IMR-90 (cell line): Measurements from ENCODE around the gene ARV1. TPM values are rescaled to one million over a fixed set of nuclear protein-coding genes. Genes with fewer than 3 reads are reported as not detected.

Source experiments
- ATAC-seq: fragments of 200-7000 bp; cut with Tn5 transposase; 2 replicates; pipeline ENCODE4 v1.9.1; 2020; ENCODE audit warnings: low read depth, mild to moderate bottlenecking, moderate library complexity
- BruUV-seq: library from RNA; stranded (reverse); fragments of 400-500 nt; replicated peaks from 2 replicates; lab custom pipeline; 2021; lab: Mats Ljungman, UMichigan
- CTCF ChIA-PET: fragments of 300-600 bp; formaldehyde crosslinking; extraction: SDS; loops from one replicate; lab custom pipeline; 2021; ENCODE audit warnings: antibody characterized with exemption; lab: Yijun Ruan, JAX
- POLR2A ChIA-PET: fragments of 300-600 bp; sonication (Branson Sonifier 250); formaldehyde crosslinking; loops from one replicate; lab custom pipeline; 2022; ENCODE audit warnings: antibody characterized with exemption; ENCODE audit not compliant: unreplicated experiment; lab: Charles Lee
- DNase-seq: peaks from one replicate; pipeline ENCODE4 v3.0.0; 2013
- H2AFZ ChIP-seq: replicated peaks from 2 replicates; pipeline ENCODE3; 2013; ENCODE audit warnings: low read length, mild to moderate bottlenecking; ENCODE audit not compliant: poor library complexity
- H2AK5ac ChIP-seq: 2 replicates; pipeline ENCODE4 v1.6.1; 2013; ENCODE audit warnings: low read depth, low read length, inconsistent platforms
- H2AK9ac ChIP-seq: replicated peaks from 2 replicates; pipeline ENCODE3; 2013; ENCODE audit warnings: mild to moderate bottlenecking, low read depth, low read length, moderate library complexity; ENCODE audit not compliant: poor library complexity
- H2BK120ac ChIP-seq: 2 replicates; pipeline ENCODE4 v1.6.1; 2013; ENCODE audit warnings: low read depth, low read length, inconsistent platforms
- H2BK15ac ChIP-seq: 3 replicates; pipeline ENCODE4 v1.6.1; 2013; ENCODE audit warnings: low read depth, low read length, inconsistent platforms
- H2BK20ac ChIP-seq: 2 replicates; pipeline ENCODE4 v1.6.1; 2013; ENCODE audit warnings: low read depth, mild to moderate bottlenecking, inconsistent platforms, low read length, moderate library complexity
- H2BK5ac ChIP-seq: 2 replicates; pipeline ENCODE4 v1.6.1; 2013; ENCODE audit warnings: mild to moderate bottlenecking, low read depth, low read length, inconsistent platforms; ENCODE audit not compliant: poor library complexity, severe bottlenecking
- H3K14ac ChIP-seq: replicated peaks from 2 replicates; pipeline ENCODE4 v1.6.1; 2013; ENCODE audit warnings: low read depth, low read length, inconsistent platforms
- H3K18ac ChIP-seq: 2 replicates; pipeline ENCODE4 v1.6.1; 2013; ENCODE audit warnings: low read depth, low read length, control low read depth
- H3K23ac ChIP-seq: 2 replicates; pipeline ENCODE4 v1.6.1; 2013; ENCODE audit warnings: low read depth, low read length, inconsistent platforms
- H3K27ac ChIP-seq: 2 replicates; pipeline ENCODE4 v1.5.1; 2013; ENCODE audit warnings: mild to moderate bottlenecking, control low read depth, low read length; ENCODE audit not compliant: insufficient read depth
- H3K27me3 ChIP-seq: 2 replicates; pipeline ENCODE4 v1.6.1; 2013; ENCODE audit warnings: low read length; ENCODE audit not compliant: control insufficient read depth, insufficient read depth
- H3K36me3 ChIP-seq: 2 replicates; pipeline ENCODE4 v1.6.1; 2013; ENCODE audit warnings: low read length, mixed read lengths; ENCODE audit not compliant: control insufficient read depth, insufficient read depth
- H3K4ac ChIP-seq: 2 replicates; pipeline ENCODE4 v1.6.1; 2013; ENCODE audit warnings: low read depth, low read length, inconsistent platforms
- H3K4me1 ChIP-seq: 2 replicates; pipeline ENCODE4 v1.6.1; 2013; ENCODE audit warnings: low read length, mixed read lengths; ENCODE audit not compliant: control insufficient read depth, insufficient read depth
- H3K4me2 ChIP-seq: 2 replicates; pipeline ENCODE4 v1.6.1; 2013; ENCODE audit warnings: low read depth, mild to moderate bottlenecking, control low read depth, low read length, moderate library complexity
- H3K4me3 ChIP-seq: 2 replicates; pipeline ENCODE4 v1.5.1; 2013; ENCODE audit warnings: low read depth, mild to moderate bottlenecking, control low read depth, low read length, moderate library complexity; ENCODE audit not compliant: insufficient read depth
- H3K56ac ChIP-seq: 2 replicates; pipeline ENCODE4 v1.6.1; 2013; ENCODE audit warnings: low read length, inconsistent platforms; ENCODE audit not compliant: insufficient read depth; ENCODE audit errors: extremely low read depth
- H3K79me1 ChIP-seq, 2 experiments: 2 replicates each; pipeline ENCODE4 v1.6.1; 2013; ENCODE audit warnings: low read length in 2 of 2, inconsistent platforms in 1 of 2, low read depth in 1 of 2
- H3K9ac ChIP-seq: 2 replicates; pipeline ENCODE4 v1.6.1; 2013; ENCODE audit warnings: low read depth, low read length, control low read depth
- H3K9me1 ChIP-seq: 2 replicates; pipeline ENCODE4 v1.6.1; 2013; ENCODE audit warnings: low read length, inconsistent platforms; ENCODE audit not compliant: insufficient read depth
- H3K9me3 ChIP-seq: 2 replicates; pipeline ENCODE4 v1.6.1; 2013; ENCODE audit warnings: low read length; ENCODE audit not compliant: control insufficient read depth, insufficient read depth
- H4K20me1 ChIP-seq: 2 replicates; pipeline ENCODE4 v1.6.1; 2013; ENCODE audit warnings: low read length, inconsistent platforms; ENCODE audit not compliant: insufficient read depth
- H4K5ac ChIP-seq: 2 replicates; pipeline ENCODE4 v1.6.1; 2013; ENCODE audit warnings: mild to moderate bottlenecking, low read depth, low read length, control low read depth
- H4K8ac ChIP-seq, 2 experiments: 2 replicates each; pipeline ENCODE4 v1.6.1; 2013; ENCODE audit warnings: low read depth in 2 of 2, low read length in 2 of 2, control low read depth in 1 of 2, inconsistent platforms in 1 of 2
- H4K91ac ChIP-seq: 2 replicates; pipeline ENCODE4 v1.6.1; 2013; ENCODE audit warnings: low read depth, low read length, inconsistent platforms; ENCODE audit not compliant: insufficient read depth
- BHLHE40 ChIP-seq: fragments of 150-350 bp; IDR thresholded peaks from 2 replicates; pipeline ENCODE4 v1.6.1; 2016; ENCODE audit warnings: mild to moderate bottlenecking, low read depth, low read length
- CHD1 ChIP-seq: IDR thresholded peaks from 2 replicates; pipeline ENCODE4 v1.6.1; 2012; ENCODE audit warnings: low read depth, low read length, improper control_type of control experiment
- CTCF ChIP-seq: conservative IDR thresholded peaks from 2 replicates; pipeline ENCODE4 v1.5.1; 2012; ENCODE audit warnings: mild to moderate bottlenecking, low read depth, low read length, improper control_type of control experiment
- FOS ChIP-seq: fragments of 150-350 bp; IDR thresholded peaks from 2 replicates; pipeline ENCODE4 v1.6.1; 2016; ENCODE audit warnings: low read depth, low read length
- MAFK ChIP-seq: IDR thresholded peaks from 2 replicates; pipeline ENCODE4 v1.6.1; 2012; ENCODE audit warnings: low read depth, low read length, improper control_type of control experiment
- MAZ ChIP-seq: IDR thresholded peaks from 2 replicates; pipeline ENCODE4 v1.6.1; 2012; ENCODE audit warnings: low read depth, mild to moderate bottlenecking, low read length, improper control_type of control experiment, moderate library complexity, borderline replicate concordance
- MXI1 ChIP-seq: IDR thresholded peaks from 2 replicates; pipeline ENCODE4 v1.6.1; 2012; ENCODE audit warnings: low read depth, mild to moderate bottlenecking, low read length, moderate library complexity, borderline replicate concordance
- NFE2L2 ChIP-seq: fragments of 150-350 bp; IDR thresholded peaks from 2 replicates; pipeline ENCODE4 v1.6.1; 2016; ENCODE audit warnings: low read depth, mild to moderate bottlenecking, low read length
- RAD21 ChIP-seq: IDR thresholded peaks from 2 replicates; pipeline ENCODE4 v1.6.1; 2012; ENCODE audit warnings: low read length, improper control_type of control experiment
- RCOR1 ChIP-seq: IDR thresholded peaks from 2 replicates; pipeline ENCODE4 v1.6.1; 2012; ENCODE audit warnings: mild to moderate bottlenecking, low read length, improper control_type of control experiment; ENCODE audit not compliant: insufficient replicate concordance
- RFX5 ChIP-seq: IDR thresholded peaks from 2 replicates; pipeline ENCODE4 v1.8.0; 2012; ENCODE audit warnings: low read depth, mild to moderate bottlenecking, low read length, moderate library complexity
- SMC3 ChIP-seq: fragments of 150-350 bp; IDR thresholded peaks from 2 replicates; pipeline ENCODE4 v1.6.1; 2016; ENCODE audit warnings: low read depth, mild to moderate bottlenecking, antibody characterized with exemption, low read length, moderate library complexity
- WGBS, 2 experiments: methylation state at CpG; one replicate each; pipeline versions ENCODE4 v1.1.5 to v1.1.7; 2013; ENCODE audit warnings: missing lambda C conversion rate in 2 of 2; ENCODE audit not compliant: insufficient read length in 1 of 2; ENCODE audit errors: extremely low coverage in 2 of 2; 5-methylcytosine and 5-hydroxymethylcytosine counted together
- dilution Hi-C: fragments of 300-500 bp; cut with HindIII; formaldehyde crosslinking; loops from one replicate; pipeline ENCODE4 v1.14.3; 2018; ENCODE audit warnings: low sequenced_read_pairs; ENCODE audit not compliant: unreplicated experiment
- in situ Hi-C: fragments of 300-500 bp; cut with MboI; formaldehyde crosslinking; loops from 3 replicates; pipeline ENCODE4 v1.14.3; 2019; ENCODE audit warnings: low sequenced_read_pairs, inconsistent platforms, mixed read lengths
- intact Hi-C: fragments of 100-400 bp; cut with micrococcal nuclease; formaldehyde crosslinking; loops from 2 replicates; pipeline ENCODE4 v1.10.0; 2022
- polyA plus RNA-seq, 3 experiments: library from polyadenylated mRNA; depleted of rRNA; stranded (reverse); fragments of >200 nt; gene quantifications; 2 replicates each; pipeline ENCODE4 v1.2.3, GENCODE V29; 2012; ENCODE audit warnings: low replicate concordance in 1 of 3
- total RNA-seq: library from RNA; depleted of rRNA; stranded (reverse); fragments of >200 nt; gene quantifications from 2 replicates; pipeline ENCODE4 v1.2.3, GENCODE V29; 2012
- TF ChIP-seq, protein P1 (sequence below): fragments of 150-350 bp; IDR thresholded peaks from 2 replicates; pipeline ENCODE4 v1.6.1; 2017; ENCODE audit warnings: mild to moderate bottlenecking, antibody characterized with exemption, low read length, low read depth
- TF ChIP-seq, protein P2 (sequence below): fragments of 150-350 bp; IDR thresholded peaks from 2 replicates; pipeline ENCODE4 v1.6.1; 2016; ENCODE audit warnings: low read depth, mild to moderate bottlenecking, low read length, moderate library complexity, borderline replicate concordance

The ARV1 gene
- total and polyA plus RNA-seq, 2 of the 4 experiments (the other 2 are of a cell fraction), result 19.0 to 22.9 TPM

DNA sequence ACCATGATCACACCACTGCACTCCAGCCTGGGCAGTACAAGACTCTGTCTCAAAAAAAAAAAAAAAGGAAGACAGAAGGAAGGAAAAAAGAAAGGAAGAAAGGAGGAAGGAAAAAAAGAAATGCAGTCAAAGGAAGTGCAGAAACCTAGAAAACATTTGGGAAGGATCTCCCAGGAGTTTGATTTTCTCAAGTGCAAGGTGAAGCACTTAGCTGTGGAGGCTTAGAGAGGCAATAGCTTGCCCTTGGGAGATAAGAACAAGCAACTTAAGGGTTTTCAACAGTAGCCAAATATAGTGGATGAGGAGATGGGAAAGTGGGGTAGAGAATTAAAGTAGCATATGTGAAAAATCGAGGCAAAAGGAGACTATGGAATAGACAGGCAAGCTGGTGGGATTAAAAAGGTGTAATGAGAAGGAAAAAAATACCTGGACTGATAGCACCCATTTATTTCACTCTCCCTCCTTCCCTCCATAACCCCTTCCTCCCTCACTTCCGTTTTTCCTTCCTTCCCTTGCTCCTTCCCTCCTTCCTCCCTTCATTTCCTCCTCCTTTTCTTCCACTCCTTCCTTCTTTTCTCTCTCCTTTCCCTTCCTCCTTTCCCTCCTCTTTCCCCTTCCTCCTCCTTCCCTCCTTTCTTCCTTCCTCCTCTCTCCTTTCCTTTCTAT is 68.0 kb downstream of the ARV1 start:
- 17 to 100% methylated on average over 1 of the region's 2 CpGs for whole genome bisulfite sequencing, 2 experiments
- Histone ChIP-seq H3K4me1 (no peaks in the 10 kb centered on the region), H3K27me3 (peaks cover 23% of the 10 kb centered on the region), H4K20me1 (no peaks in the 10 kb centered on the region), H2BK120ac (no peak overlapping the region), H3K9ac (no peak overlapping the region), H4K91ac (no peak overlapping the region), H2BK20ac (no peak overlapping the region), H4K8ac (no peak overlapping the region), H3K18ac (no peak overlapping the region), H2BK15ac (no peak overlapping the region), H3K27ac (no peak overlapping the region), H2AFZ (no peak overlapping the region), H3K4me2 (no peak overlapping the region), H3K9me1 (no peaks in the 10 kb centered on the region), H2BK5ac (no peak overlapping the region), H3K23ac (no peak overlapping the region), H3K14ac (no peak overlapping the region), H2AK9ac (no peak overlapping the region), H3K4me3 (no peak overlapping the region), H4K5ac (no peak overlapping the region), H3K36me3 (no peaks in the 10 kb centered on the region), H2AK5ac (no peak overlapping the region), H3K79me1 (no peaks in the 10 kb centered on the region), H3K4ac (no peak overlapping the region), H3K56ac (no peak overlapping the region), H3K9me3 (peaks cover 9% of the 10 kb centered on the region)
- dilution Hi-C loops (no loop called here), in situ Hi-C loops (no loop called here), intact Hi-C loops (loop anchor here (5.0 kb wide), 1 partner anchor 155 kb away; no protein-coding TSS in a partner anchor)
- no peak for TF ChIP-seq FOS
- TF ChIP-seq BHLHE40, result no peak
- no peak for TF ChIP-seq MXI1
- TF ChIP-seq RAD21, result no peak
- TF ChIP-seq, protein P1, sequence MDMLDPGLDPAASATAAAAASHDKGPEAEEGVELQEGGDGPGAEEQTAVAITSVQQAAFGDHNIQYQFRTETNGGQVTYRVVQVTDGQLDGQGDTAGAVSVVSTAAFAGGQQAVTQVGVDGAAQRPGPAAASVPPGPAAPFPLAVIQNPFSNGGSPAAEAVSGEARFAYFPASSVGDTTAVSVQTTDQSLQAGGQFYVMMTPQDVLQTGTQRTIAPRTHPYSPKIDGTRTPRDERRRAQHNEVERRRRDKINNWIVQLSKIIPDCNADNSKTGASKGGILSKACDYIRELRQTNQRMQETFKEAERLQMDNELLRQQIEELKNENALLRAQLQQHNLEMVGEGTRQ, result no peak
- TF ChIP-seq SMC3, result no peak
- no peak for TF ChIP-seq RCOR1
- TF ChIP-seq RFX5, result no peak
- no peak for TF ChIP-seq CTCF
- TF ChIP-seq, protein P2, sequence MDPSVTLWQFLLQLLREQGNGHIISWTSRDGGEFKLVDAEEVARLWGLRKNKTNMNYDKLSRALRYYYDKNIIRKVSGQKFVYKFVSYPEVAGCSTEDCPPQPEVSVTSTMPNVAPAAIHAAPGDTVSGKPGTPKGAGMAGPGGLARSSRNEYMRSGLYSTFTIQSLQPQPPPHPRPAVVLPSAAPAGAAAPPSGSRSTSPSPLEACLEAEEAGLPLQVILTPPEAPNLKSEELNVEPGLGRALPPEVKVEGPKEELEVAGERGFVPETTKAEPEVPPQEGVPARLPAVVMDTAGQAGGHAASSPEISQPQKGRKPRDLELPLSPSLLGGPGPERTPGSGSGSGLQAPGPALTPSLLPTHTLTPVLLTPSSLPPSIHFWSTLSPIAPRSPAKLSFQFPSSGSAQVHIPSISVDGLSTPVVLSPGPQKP, result no peak
- TF ChIP-seq NFE2L2, result no peak
- TF ChIP-seq MAFK, result no peak
- TF ChIP-seq MAZ, result no peak
- no peak for TF ChIP-seq CHD1
- DNase-seq (no peak), ATAC-seq (no peak)
- CTCF ChIA-PET, result interaction anchor here (0.7 kb wide), 1 partner anchor 126 kb away, joined by 4 read pairs; no protein-coding TSS in a partner anchor
- no TSS peak for BruUV-seq
- POLR2A ChIA-PET, result no interaction called here
